ENCODE data around the gene CCNI. TPM values are rescaled to one million over a fixed set of nuclear protein-coding genes. Genes with fewer than 3 reads are reported as not detected.

CCNI gene
- total RNA-seq, 1 experiment from 2014 or later, result 208 TPM

DNA sequence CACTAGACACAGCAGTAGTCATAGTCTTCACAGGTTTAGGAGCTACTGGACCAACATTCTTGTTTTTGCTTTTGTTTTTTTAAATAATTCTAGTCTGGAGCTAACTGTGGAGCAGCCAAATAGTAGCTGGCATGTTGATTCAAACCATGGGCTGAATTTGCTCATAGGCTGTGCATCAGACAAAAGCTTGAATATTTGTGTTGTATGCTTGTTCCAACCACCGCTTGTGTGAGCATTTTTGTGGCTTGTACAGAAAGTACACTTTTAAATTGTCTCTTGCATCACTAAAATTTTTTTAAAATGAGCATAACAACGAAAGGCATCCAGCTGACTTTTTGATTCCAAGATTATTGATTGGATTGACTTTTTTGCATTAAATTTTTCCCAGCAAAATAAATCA, 39.6 kb downstream of the CCNI start (continued):
- TF ChIP-seq CBX3 (IDR thresholded peaks at IDR 0.05; ENCODE audit: low read depth), result no peak
- TF ChIP-seq, protein P1, sequence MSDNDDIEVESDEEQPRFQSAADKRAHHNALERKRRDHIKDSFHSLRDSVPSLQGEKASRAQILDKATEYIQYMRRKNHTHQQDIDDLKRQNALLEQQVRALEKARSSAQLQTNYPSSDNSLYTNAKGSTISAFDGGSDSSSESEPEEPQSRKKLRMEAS (IDR thresholded peaks at IDR 0.05), result no peak
- no peak for TF ChIP-seq POLR2A (IDR thresholded peaks at IDR 0.05; ENCODE audit: borderline replicate concordance, extremely low read depth, insufficient read depth, insufficient read length)
- TF ChIP-seq, protein P2, sequence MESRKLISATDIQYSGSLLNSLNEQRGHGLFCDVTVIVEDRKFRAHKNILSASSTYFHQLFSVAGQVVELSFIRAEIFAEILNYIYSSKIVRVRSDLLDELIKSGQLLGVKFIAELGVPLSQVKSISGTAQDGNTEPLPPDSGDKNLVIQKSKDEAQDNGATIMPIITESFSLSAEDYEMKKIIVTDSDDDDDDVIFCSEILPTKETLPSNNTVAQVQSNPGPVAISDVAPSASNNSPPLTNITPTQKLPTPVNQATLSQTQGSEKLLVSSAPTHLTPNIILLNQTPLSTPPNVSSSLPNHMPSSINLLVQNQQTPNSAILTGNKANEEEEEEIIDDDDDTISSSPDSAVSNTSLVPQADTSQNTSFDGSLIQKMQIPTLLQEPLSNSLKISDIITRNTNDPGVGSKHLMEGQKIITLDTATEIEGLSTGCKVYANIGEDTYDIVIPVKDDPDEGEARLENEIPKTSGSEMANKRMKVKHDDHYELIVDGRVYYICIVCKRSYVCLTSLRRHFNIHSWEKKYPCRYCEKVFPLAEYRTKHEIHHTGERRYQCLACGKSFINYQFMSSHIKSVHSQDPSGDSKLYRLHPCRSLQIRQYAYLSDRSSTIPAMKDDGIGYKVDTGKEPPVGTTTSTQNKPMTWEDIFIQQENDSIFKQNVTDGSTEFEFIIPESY (IDR thresholded peaks at IDR 0.05; ENCODE audit: extremely low read depth, insufficient replicate concordance, low read length), result no peak

DNA sequence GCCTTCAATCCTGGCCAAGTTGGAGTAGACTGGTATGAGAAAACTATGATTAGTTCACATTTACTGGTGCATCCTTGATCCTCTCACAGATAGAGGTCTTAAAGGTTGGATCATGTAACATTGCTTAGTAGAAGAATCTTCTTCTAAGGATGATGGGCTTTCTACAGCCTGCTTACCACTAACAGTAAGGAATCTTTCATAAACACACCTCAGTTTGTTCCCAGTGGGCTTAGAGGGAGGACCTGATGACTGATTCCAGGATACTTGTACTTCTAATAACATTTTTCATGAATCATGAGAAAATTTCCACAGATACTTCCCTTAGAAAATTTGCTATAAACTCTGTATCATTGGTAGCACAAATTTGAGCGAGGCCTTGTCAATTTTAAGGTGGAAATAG, 40.6 kb downstream of the CCNI start:
- Histone ChIP-seq H3K36me3 (ENCODE audit: control insufficient read depth in 1 of 2, insufficient read depth in 2 of 2, low read length in 2 of 2) (peaks cover 5 to 21% of the 10 kb centered on the region in 2 experiments; a peak in 2 of 4 replicates), H3K9me3 (ENCODE audit: control insufficient read depth in 1 of 2, insufficient read depth in 1 of 2, low read depth in 1 of 2, low read length in 2 of 2) (no peaks in the 10 kb centered on the region), H3K9ac (ENCODE audit: low read length) (no peak overlapping the region), H3K27me3 (ENCODE audit: insufficient read depth, low read length) (no peaks in the 10 kb centered on the region), H3K9me2 (ENCODE audit: insufficient read depth) (no peaks in the 10 kb centered on the region), H3K27ac (ENCODE audit: low read depth, low read length) (no peak overlapping the region), H4K20me1 (ENCODE audit: insufficient read depth) (no peaks in the 10 kb centered on the region), H3K79me2 (ENCODE audit: insufficient read depth, low read length) (no peaks in the 10 kb centered on the region), H3K4me1 (ENCODE audit: control insufficient read depth in 1 of 2, insufficient read depth in 2 of 2, low read length in 2 of 2) (no peaks in the 10 kb centered on the region), H2AFZ (ENCODE audit: low read depth, low read length, poor library complexity, severe bottlenecking) (no peak overlapping the region), H3K4me2 (ENCODE audit: low read length) (no peak overlapping the region), H3K4me3 (replicated peaks in 1 of 2; ENCODE audit: low read depth in 1 of 2, low read length in 2 of 2) (no peak overlapping the region)
- DNase-seq (ENCODE audit: low read depth, low spot score), result no peak
- ChIA-PET POLR2A (no interaction called here), CTCF (no interaction called here), RAD21 (ENCODE audit: low non-redundant PET in 1 of 2, low total read pairs in 2 of 2, uncharacterized antibody in 2 of 2, unreplicated experiment in 2 of 2) (no interaction called here)
- no peak for ATAC-seq
- BruUV-seq (replicated peaks), result TSS peak; percentile 24
- TF ChIP-seq EGR1 (IDR thresholded peaks at IDR 0.05; ENCODE audit: low read depth) (no peak), YY1 (IDR thresholded peaks at IDR 0.05; ENCODE audit: extremely low read depth, insufficient replicate concordance, low read depth, low read length) (no peak), CEBPB (IDR thresholded peaks at IDR 0.05; ENCODE audit: low read depth) (no peak), FOSL1 (IDR thresholded peaks at IDR 0.05; ENCODE audit: low read depth) (no peak), SIN3A (IDR thresholded peaks at IDR 0.05; ENCODE audit: low read depth) (no peak), EZH2 (IDR thresholded peaks at IDR 0.05) (no peak), ZFX (IDR thresholded peaks at IDR 0.05) (no peak), RAD21 (IDR thresholded peaks at IDR 0.05; ENCODE audit: low read depth) (no peak), ELF1 (IDR thresholded peaks at IDR 0.05; ENCODE audit: borderline replicate concordance, low read depth) (no peak), POLR2AphosphoS5 (IDR thresholded peaks at IDR 0.05; ENCODE audit: low read depth, low read length) (no peak), SRF (IDR thresholded peaks at IDR 0.05; ENCODE audit: low read depth) (no peak), POLR2A (IDR thresholded peaks at IDR 0.05; ENCODE audit: borderline replicate concordance, extremely low read depth, insufficient read depth, insufficient read length) (no peak)
- intact Hi-C loops (cut with micrococcal nuclease), result no loop called here
